Heart left ventricle (tissue), 13 donors: ENCODE data around the gene DAAM1.

Source experiments
- CTCF ChIP-seq, 12 donors: fragments of 200-600 bp; sonication (generic) in 4 of 12; IDR thresholded peaks; one replicate each; pipeline versions ENCODE4 v1.5.0 to v1.8.0; 2018 to 2022; ENCODE audit warnings: antibody characterized with exemption in 12 of 12, mild to moderate bottlenecking in 5 of 12
- POLR2A ChIP-seq, 2 donors: fragments of 450-650 bp; IDR thresholded peaks; one replicate each; pipeline ENCODE4 v1.6.1; 2017; ENCODE audit warnings: antibody characterized with exemption in 2 of 2, mild to moderate bottlenecking in 2 of 2, moderate library complexity in 2 of 2
- donor health status: ischemic (EF 13 %, LVEDD 7.1; RV severe dilation, severe dysfunction).
- donor health status: DM: no; HTN: yes; CAD: no.
- donor health status: DM: no; HTN: no; CAD: no.
- donor health status: ischemic (EF 25% LVEDD 6.9; RV normal size, moderate dysfunction).
- donor health status: ischemic (EF 25% LVEDD 5.7; RV mildly dilated, moderate dysfunction).
- donor health status: ischemic (EF 35%, LVEDD 5.7; RV mildly dilated, moderate dysfunction).
- donor health status: nonischemic (EF 11% LVEDD 7.7; RV severe dilation, severe dysfunction).
- donor health status: DM: yes; HTN: yes; CAD: no.
- donor health status: PGD.
- donor health status: ischemic (EF 29% LVEDD 5.4; RV normal size, mild dysfunction).
- donor health status: nonischemic (EF 23%, LVEDD 6.1; RV moderate dilation, normal function).

- no peak for TF ChIP-seq CTCF (IDR thresholded peaks at IDR 0.05)
- TF ChIP-seq POLR2A (IDR thresholded peaks at IDR 0.05): no peak
Observed at GRCh38 chr14:59360233-59360632, 171.8 kb downstream of the DAAM1 start.
